ENCODE results near the gene CNIH2. TPM values are rescaled to one million over a fixed set of nuclear protein-coding genes. Genes with fewer than 3 reads are reported as not detected.

CNIH2 gene
- total RNA-seq, 2 experiments from 2014 or later = 4.1 to 6.2 TPM

DNA sequence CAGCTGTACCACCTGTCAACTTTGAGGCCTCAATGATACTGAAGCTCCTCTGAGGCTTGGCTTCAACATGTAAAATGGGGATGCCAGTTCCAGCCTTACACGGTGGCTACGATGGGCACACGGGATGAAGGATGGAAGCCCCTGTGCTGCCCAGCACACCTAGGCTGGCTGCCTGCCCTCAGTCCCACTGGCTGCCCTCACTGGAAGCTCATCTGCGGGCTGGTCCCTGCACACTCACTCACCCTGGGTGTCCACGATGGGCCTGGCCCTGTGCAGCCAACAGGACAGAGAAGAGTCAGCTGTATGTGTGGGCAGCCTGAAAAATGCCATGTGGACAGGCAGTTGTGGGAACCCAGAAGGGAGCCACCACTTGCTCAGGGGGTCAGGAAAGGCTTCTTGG is 8.7 kb downstream of the CNIH2 start:
- intact Hi-C loops (cut with DNase I, micrococcal nuclease) = loop anchor here in 1 of 2 experiments (10.0 kb wide), 1 partner anchor 432 kb away; the partner anchor contains the start of gene CFL1
- H3K27ac ChIP-seq (ENCODE audit: low read depth in 1 of 2, low read length in 2 of 2) = no peak overlapping the region
- Mint-ChIP-seq H3K27ac (no peak overlapping the region), H3K9me3 (no peaks in the 10 kb centered on the region), H3K4me3 (peak overlapping the region; percentile 69), H3K27me3 (peaks cover 5% of the 10 kb centered on the region), H3K4me1 (ENCODE audit: low read depth) (peaks cover 48% of the 10 kb centered on the region), H3K36me3 (ENCODE audit: low read depth) (peaks cover 10% of the 10 kb centered on the region)
- peaks cover 59% of the 10 kb centered on the region for H3K4me1 ChIP-seq (ENCODE audit: insufficient read depth, low read length)
- H3K9me3 ChIP-seq (ENCODE audit: control insufficient read depth in 1 of 2, insufficient read depth in 1 of 2, low read length in 2 of 2) = no peaks in the 10 kb centered on the region
- ChIA-PET POLR2A (no interaction called here), CTCF (interaction anchor here (0.6 to 1.4 kb wide), 2 partner anchors 25 to 1534 kb away, joined by 3 to 5 read pairs; no protein-coding TSS in a partner anchor)
- DNase-seq = no peak
- H3K4me3 ChIP-seq (ENCODE audit: low read length) = no peak overlapping the region
- H3K36me3 ChIP-seq (ENCODE audit: insufficient read depth, low read length) = peaks cover 11% of the 10 kb centered on the region
- TF ChIP-seq, protein P1, sequence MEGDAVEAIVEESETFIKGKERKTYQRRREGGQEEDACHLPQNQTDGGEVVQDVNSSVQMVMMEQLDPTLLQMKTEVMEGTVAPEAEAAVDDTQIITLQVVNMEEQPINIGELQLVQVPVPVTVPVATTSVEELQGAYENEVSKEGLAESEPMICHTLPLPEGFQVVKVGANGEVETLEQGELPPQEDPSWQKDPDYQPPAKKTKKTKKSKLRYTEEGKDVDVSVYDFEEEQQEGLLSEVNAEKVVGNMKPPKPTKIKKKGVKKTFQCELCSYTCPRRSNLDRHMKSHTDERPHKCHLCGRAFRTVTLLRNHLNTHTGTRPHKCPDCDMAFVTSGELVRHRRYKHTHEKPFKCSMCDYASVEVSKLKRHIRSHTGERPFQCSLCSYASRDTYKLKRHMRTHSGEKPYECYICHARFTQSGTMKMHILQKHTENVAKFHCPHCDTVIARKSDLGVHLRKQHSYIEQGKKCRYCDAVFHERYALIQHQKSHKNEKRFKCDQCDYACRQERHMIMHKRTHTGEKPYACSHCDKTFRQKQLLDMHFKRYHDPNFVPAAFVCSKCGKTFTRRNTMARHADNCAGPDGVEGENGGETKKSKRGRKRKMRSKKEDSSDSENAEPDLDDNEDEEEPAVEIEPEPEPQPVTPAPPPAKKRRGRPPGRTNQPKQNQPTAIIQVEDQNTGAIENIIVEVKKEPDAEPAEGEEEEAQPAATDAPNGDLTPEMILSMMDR (IDR thresholded peaks at IDR 0.05) = no peak
- peaks cover 3 to 5% of the 10 kb centered on the region in 2 experiments for H3K27me3 ChIP-seq (ENCODE audit: control insufficient read depth in 1 of 2, insufficient read depth in 2 of 2, low read length in 2 of 2)
- no peak for ATAC-seq (ENCODE audit: poor library complexity)

DNA sequence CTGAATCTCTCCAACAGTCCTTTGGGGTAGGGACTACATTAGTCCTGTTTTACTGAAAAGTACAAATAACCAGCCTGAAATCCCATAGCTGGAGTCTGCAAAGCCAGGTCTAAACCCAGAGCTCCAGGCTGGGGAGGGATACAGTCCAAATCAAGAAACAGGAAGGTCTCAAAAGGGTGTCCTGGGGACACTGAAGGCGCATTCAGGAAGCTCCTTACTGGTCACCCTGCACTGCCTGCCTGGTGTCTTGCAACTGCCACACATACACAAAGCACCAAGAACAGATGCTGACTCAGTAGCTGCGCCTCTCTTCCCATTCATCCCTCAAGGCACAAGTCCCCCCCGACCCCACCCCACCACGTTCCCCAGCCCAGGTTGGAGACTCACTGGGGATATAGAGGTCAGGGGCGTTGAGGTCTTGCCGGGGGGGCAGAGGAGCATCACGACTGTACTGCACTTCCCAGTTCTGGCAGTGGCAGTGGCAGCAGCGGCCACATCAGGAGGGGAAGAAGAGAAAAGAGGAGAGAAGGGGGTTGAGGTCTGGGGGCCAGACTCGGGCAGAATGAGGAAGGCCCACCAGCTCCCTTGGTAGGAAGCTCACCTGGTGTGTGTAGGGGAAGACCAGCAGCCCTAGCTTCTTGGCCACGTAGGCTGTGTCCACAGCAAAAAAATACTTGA is 9.4 kb downstream of the CNIH2 start:
- no peak overlapping the region for H3K27ac ChIP-seq (ENCODE audit: low read depth in 1 of 2, low read length in 2 of 2)
- peaks cover 41% of the 10 kb centered on the region for H3K4me1 Mint-ChIP-seq (ENCODE audit: low read depth)
- no peaks in the 10 kb centered on the region for H3K9me3 Mint-ChIP-seq
- H3K9me3 ChIP-seq (ENCODE audit: control insufficient read depth in 1 of 2, insufficient read depth in 1 of 2, low read length in 2 of 2) = peaks cover 0 to 2% of the 10 kb centered on the region in 2 experiments
- POLR2A ChIA-PET = no interaction called here
- DNase-seq (no peak), ATAC-seq (ENCODE audit: poor library complexity) (no peak)
- H3K4me1 ChIP-seq (ENCODE audit: insufficient read depth, low read length) = peaks cover 58% of the 10 kb centered on the region
- peaks cover 7 to 9% of the 10 kb centered on the region in 2 experiments for H3K27me3 ChIP-seq (ENCODE audit: control insufficient read depth in 1 of 2, insufficient read depth in 2 of 2, low read length in 2 of 2)
- H3K4me3 ChIP-seq (ENCODE audit: low read length) = no peak overlapping the region
- peak overlapping the region; percentile 9 for H3K27ac Mint-ChIP-seq
- peak overlapping the region; percentile 69 for H3K4me3 Mint-ChIP-seq
- CTCF ChIA-PET = interaction anchor here (1.4 to 3.2 kb wide), 3 partner anchors 14 to 65 kb away, joined by 3 to 23 read pairs (median 5); no protein-coding TSS in a partner anchor
- H3K27me3 Mint-ChIP-seq = peaks cover 6% of the 10 kb centered on the region
- intact Hi-C loops (cut with DNase I, micrococcal nuclease) = loop anchor here in 1 of 2 experiments (10.0 kb wide), 1 partner anchor 433 kb away; the partner anchor contains the start of gene CFL1
- TF ChIP-seq, protein P1 (IDR thresholded peaks at IDR 0.05) = no peak
- peaks cover 11% of the 10 kb centered on the region for H3K36me3 ChIP-seq (ENCODE audit: insufficient read depth, low read length)
- peaks cover 8% of the 10 kb centered on the region for H3K36me3 Mint-ChIP-seq (ENCODE audit: low read depth)

DNA sequence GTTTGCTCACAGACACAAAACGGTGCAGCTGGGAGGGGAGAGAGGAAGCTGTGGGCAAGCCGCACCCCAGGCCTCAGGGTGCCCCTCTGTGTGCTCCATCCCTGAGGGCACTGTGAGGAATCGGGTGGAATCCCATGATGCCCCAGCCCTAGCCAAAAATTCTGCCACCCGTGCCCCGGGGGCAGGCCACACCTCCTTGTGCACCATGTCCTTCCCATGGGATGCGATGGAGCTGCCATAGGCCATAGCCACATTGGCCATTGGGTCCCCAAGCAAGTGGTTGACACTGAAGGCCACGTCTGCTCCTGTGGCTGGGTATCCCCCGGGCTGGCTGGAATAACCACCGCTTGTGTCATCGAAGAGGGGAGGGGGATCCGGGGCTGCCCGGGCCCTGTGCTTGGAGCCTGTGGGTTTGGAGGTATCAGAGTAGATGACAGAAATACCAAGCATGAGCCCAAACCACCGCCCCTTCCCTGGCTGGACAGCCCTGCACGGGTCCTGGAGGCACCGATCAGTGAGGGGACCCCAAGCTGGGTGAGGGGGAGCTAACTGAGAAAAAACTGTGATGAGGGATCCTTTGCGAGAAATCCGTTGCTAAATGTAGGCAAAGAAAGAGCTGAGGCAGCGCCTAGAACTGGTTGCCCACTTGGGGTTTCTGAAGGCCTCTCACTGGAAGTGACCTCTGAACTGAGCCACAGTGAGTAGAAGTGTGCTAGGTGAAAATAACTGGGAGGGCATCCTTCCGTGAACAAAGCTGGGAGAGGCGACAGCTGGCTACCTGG is 10.1 kb downstream of the CNIH2 start:
- H3K4me3 ChIP-seq (ENCODE audit: low read length) = peak overlapping the region; percentile 82
- Mint-ChIP-seq H3K27ac (peak overlapping the region; percentile 79), H3K27me3 (peaks cover 13% of the 10 kb centered on the region), H3K4me1 (ENCODE audit: low read depth) (peaks cover 34% of the 10 kb centered on the region), H3K9me3 (no peaks in the 10 kb centered on the region), H3K36me3 (ENCODE audit: low read depth) (peaks cover 5% of the 10 kb centered on the region), H3K4me3 (peak overlapping the region; percentile 87)
- peak overlapping the region; percentile 67 to 69 for H3K27ac ChIP-seq (ENCODE audit: low read depth in 1 of 2, low read length in 2 of 2)
- ATAC-seq (ENCODE audit: poor library complexity) (no peak), DNase-seq (peak in 1 of 14 experiments; percentile 55)
- H3K9me3 ChIP-seq (ENCODE audit: control insufficient read depth in 1 of 2, insufficient read depth in 1 of 2, low read length in 2 of 2) = peaks cover 0 to 9% of the 10 kb centered on the region in 2 experiments
- peaks cover 11% of the 10 kb centered on the region for H3K36me3 ChIP-seq (ENCODE audit: insufficient read depth, low read length)
- TF ChIP-seq, protein P1 (IDR thresholded peaks at IDR 0.05) = no peak
- H3K4me1 ChIP-seq (ENCODE audit: insufficient read depth, low read length) = peaks cover 55% of the 10 kb centered on the region
- intact Hi-C loops (cut with DNase I, micrococcal nuclease) = loop anchor here (2.0 to 10.0 kb wide), 2 partner anchors 19 to 433 kb away; partner anchors contain the start of genes CFL1 (in 1 of the 2) and RAB1B (in 1 of the 2)
- peaks cover 14 to 17% of the 10 kb centered on the region in 2 experiments for H3K27me3 ChIP-seq (ENCODE audit: control insufficient read depth in 1 of 2, insufficient read depth in 2 of 2, low read length in 2 of 2)
- ChIA-PET CTCF (interaction anchor here (1.4 to 3.2 kb wide), 3 partner anchors 14 to 66 kb away, joined by 3 to 23 read pairs (median 7); no protein-coding TSS in a partner anchor), POLR2A (interaction anchor here (1.0 to 2.2 kb wide), 12 partner anchors 8 to 286 kb away, joined by 3 to 31 read pairs (median 6); partner anchors contain the start of genes BANF1, BRMS1, EIF1AD and PELI3)

All from CD4-positive, alpha-beta T cell (primary cell).